Ishikawa (cell line): ENCODE measurements around the gene HAPLN2.

ENCODE experiments used
- CEBPB ChIP-seq: IDR thresholded peaks from 2 replicates; pipeline ENCODE4 v1.6.1; 2012
- CREB1 ChIP-seq: IDR thresholded peaks from 2 replicates; pipeline ENCODE4 v1.6.1; 2012; ENCODE audit warnings: low read depth
- EGR1 ChIP-seq: IDR thresholded peaks from 2 replicates; pipeline ENCODE4 v1.6.1; 2012
- EP300 ChIP-seq: IDR thresholded peaks from 2 replicates; pipeline ENCODE4 v1.6.1; 2012; ENCODE audit warnings: borderline replicate concordance
- FOXM1 ChIP-seq: IDR thresholded peaks from 2 replicates; pipeline ENCODE4 v1.6.1; 2012; ENCODE audit warnings: low read depth, borderline replicate concordance
- MAX ChIP-seq: IDR thresholded peaks from 2 replicates; pipeline ENCODE4 v1.6.1; 2012
- NFIC ChIP-seq: IDR thresholded peaks from 2 replicates; pipeline ENCODE4 v1.6.1; 2012
- RAD21 ChIP-seq: IDR thresholded peaks from 2 replicates; pipeline ENCODE4 v1.6.1; 2012; ENCODE audit warnings: low read depth
- REST ChIP-seq: IDR thresholded peaks from 2 replicates; pipeline ENCODE4 v1.6.1; 2012; ENCODE audit warnings: low read depth, mild to moderate bottlenecking
- TAF1 ChIP-seq: IDR thresholded peaks from 2 replicates; pipeline ENCODE4 v1.6.1; 2012; ENCODE audit warnings: low read depth, mild to moderate bottlenecking
- TCF12 ChIP-seq: IDR thresholded peaks from 2 replicates; pipeline ENCODE4 v1.6.1; 2012; ENCODE audit warnings: low read depth
- TEAD4 ChIP-seq: IDR thresholded peaks from 2 replicates; pipeline ENCODE4 v1.6.1; 2012
- USF1 ChIP-seq: IDR thresholded peaks from 2 replicates; pipeline ENCODE4 v1.6.1; 2012
- YY1 ChIP-seq: IDR thresholded peaks from 2 replicates; pipeline ENCODE4 v1.6.1; 2012; ENCODE audit warnings: low read depth
- ZBTB7A ChIP-seq: IDR thresholded peaks from 2 replicates; pipeline ENCODE4 v1.6.1; 2012; ENCODE audit warnings: low read depth

HAPLN2 gene

GRCh38 chr1:156618853-156619581 lies at the start of gene HAPLN2:
HAPLN2 (plus strand) TSS chr1:156619415; CDS start chr1:156623491, 4,076 bp downstream.
- TF ChIP-seq FOXM1 (no peak), MAX (no peak), EGR1 (no peak), ZBTB7A (no peak), CREB1 (no peak), CEBPB (no peak), TCF12 (no peak), RAD21 (no peak), YY1 (no peak), REST (no peak), EP300 (no peak), NFIC (no peak), USF1 (no peak), TAF1 (no peak), TEAD4 (no peak)

GRCh38 chr1:156571261-156571852 lies 47.9 kb upstream of the HAPLN2 start:
- TF ChIP-seq CEBPB (no peak), TCF12 (no peak), REST (no peak), FOXM1 (no peak), TAF1 (no peak), MAX (no peak), ZBTB7A (no peak), EP300 (no peak), YY1 (no peak), EGR1 (no peak), RAD21 (no peak), CREB1 (no peak), USF1 (no peak)

GRCh38 chr1:156571919-156572662 lies 47.1 kb upstream of the HAPLN2 start, which contains the start of gene IQGAP3:
IQGAP3 (minus strand) TSS chr1:156572565; CDS start chr1:156572529, 36 bp downstream.
- TF ChIP-seq MAX (peak; percentile 81), REST (no peak), TEAD4 (no peak), NFIC (no peak), EGR1 (no peak), YY1 (peak; percentile 57; the same call in 1 of the 2 replicates), ZBTB7A (0 out of 2 replicates have a peak, but pooled peaks have one; percentile 45), CREB1 (peak; percentile 58), CEBPB (no peak), USF1 (no peak), EP300 (no peak), TAF1 (peak; percentile 50; the same call in 1 of the 2 replicates), RAD21 (no peak)
